ENCODE results near the gene NCAM1.

NCAM1 gene

GRCh38 chr11:113134626-113135025 lies 173.4 kb downstream of the NCAM1 start:
- no peak for DNase-seq

- DNase-seq = peak; percentile 91
These were observed 176.7 kb downstream of the NCAM1 start for GRCh38 chr11:113137713-113138529.

- peak; percentile 64 for DNase-seq
These were observed 177.5 kb downstream of the NCAM1 start for GRCh38 chr11:113138731-113139130.

- DNase-seq = no peak
These were observed 179.8 kb downstream of the NCAM1 start for GRCh38 chr11:113141010-113141409.

GRCh38 chr11:113142508-113142907 lies 181.3 kb downstream of the NCAM1 start:
- DNase-seq = no peak

- peak; percentile 93 for DNase-seq
These were observed 186.0 kb downstream of the NCAM1 start for GRCh38 chr11:113147249-113147648.

- no peak for DNase-seq
These were observed 186.9 kb downstream of the NCAM1 start for GRCh38 chr11:113148076-113148475.

GRCh38 chr11:113148652-113149051 lies 187.4 kb downstream of the NCAM1 start:
- DNase-seq = no peak

GRCh38 chr11:113151521-113151920 lies 190.3 kb downstream of the NCAM1 start:
- DNase-seq = no peak

GRCh38 chr11:113152500-113152899 lies 191.3 kb downstream of the NCAM1 start:
- no peak for DNase-seq

GRCh38 chr11:113153847-113154246 lies 192.6 kb downstream of the NCAM1 start:
- no peak for DNase-seq

- DNase-seq = no peak
These were observed 199.0 kb downstream of the NCAM1 start for GRCh38 chr11:113159988-113160807.

- DNase-seq = no peak
These were observed 199.5 kb downstream of the NCAM1 start for GRCh38 chr11:113160808-113161124.

- no peak for DNase-seq
These were observed 200.7 kb downstream of the NCAM1 start for GRCh38 chr11:113161711-113162591.

- no peak for DNase-seq
These were observed 201.4 kb downstream of the NCAM1 start for GRCh38 chr11:113162592-113162962.

- DNase-seq = no peak
These were observed 202.2 kb downstream of the NCAM1 start for GRCh38 chr11:113163291-113164030.

- no peak for DNase-seq
These were observed 205.1 kb downstream of the NCAM1 start for GRCh38 chr11:113166280-113166679.

GRCh38 chr11:113167599-113167998 lies 206.4 kb downstream of the NCAM1 start:
- no peak for DNase-seq

- no peak for DNase-seq
These were observed 207.4 kb downstream of the NCAM1 start for GRCh38 chr11:113168354-113169342.

- DNase-seq = peak; percentile 99
These were observed 211.2 kb downstream of the NCAM1 start for GRCh38 chr11:113172382-113172951.

- DNase-seq = peak; percentile 99
These were observed 211.9 kb downstream of the NCAM1 start for GRCh38 chr11:113173126-113173525.
